Astrocyte (in vitro differentiated cells and primary cell): Measurements from ENCODE around the gene SNRNP70.

Source experiments
- CTCF ChIP-seq: IDR thresholded peaks from 2 replicates; pipeline ENCODE4 v1.5.1; 2011; ENCODE audit warnings: low read depth, mild to moderate bottlenecking, inconsistent platforms, low read length, moderate library complexity; ENCODE audit not compliant: insufficient read depth
- EZH2 ChIP-seq: IDR thresholded peaks from 2 replicates; pipeline ENCODE4 v1.6.1; 2012; ENCODE audit warnings: mild to moderate bottlenecking, low read length, inconsistent platforms; ENCODE audit not compliant: insufficient read depth

DNA sequence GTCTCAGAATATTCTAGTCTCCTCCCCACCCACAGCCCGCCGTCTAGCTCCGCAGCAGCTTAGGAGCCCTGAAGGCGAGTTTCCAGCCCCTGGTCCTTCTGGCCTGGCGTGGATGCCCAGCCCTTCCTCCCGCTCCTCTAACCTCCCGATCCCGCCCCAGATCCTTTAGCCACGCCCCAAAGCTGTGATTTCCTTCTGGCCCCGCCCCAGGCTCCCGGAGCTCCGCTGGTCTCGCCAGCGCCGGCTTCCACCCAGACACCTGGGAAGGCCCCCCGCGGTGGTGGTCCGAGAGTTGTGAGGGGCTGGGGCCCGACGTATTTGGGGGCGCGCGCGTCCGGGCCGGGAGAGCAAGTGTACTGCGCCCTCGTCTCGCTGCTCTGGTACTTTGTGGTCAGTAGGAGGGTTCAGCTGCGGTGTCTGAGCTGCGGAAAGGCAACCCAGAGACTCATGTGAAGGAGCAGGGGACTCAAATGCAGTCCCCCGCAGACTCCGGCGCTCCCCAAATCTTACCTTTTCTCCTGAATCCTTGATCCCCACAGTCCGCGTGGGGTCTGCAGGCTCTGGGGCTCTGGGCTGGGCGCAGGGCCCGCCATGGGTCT lies 27.5 kb upstream of the SNRNP70 start, which contains the start of gene CGB7:
- no peak for TF ChIP-seq CTCF
- TF ChIP-seq EZH2 = no peak
